ENCODE measurements around the gene UGT1A7. TPM values are rescaled to one million over a fixed set of nuclear protein-coding genes. Genes with fewer than 3 reads are reported as not detected.

The UGT1A7 gene
- total RNA-seq, 1 experiment from 2014 or later, result not detected

GRCh38 chr2:233766416-233766815, 84.7 kb downstream of the UGT1A7 start:
- intact Hi-C loops (cut with micrococcal nuclease), result no loop called here
- peaks cover 15% of the 10 kb centered on the region for H3K4me1 Mint-ChIP-seq (ENCODE audit: insufficient read depth, unreplicated experiment)
- no TSS peak for BruUV-seq (replicated peaks)
- H3K27me3 Mint-ChIP-seq (ENCODE audit: insufficient read depth, unreplicated experiment), result no peaks in the 10 kb centered on the region
- H3K27ac Mint-ChIP-seq (ENCODE audit: low read depth, unreplicated experiment), result no peak overlapping the region
- ChIA-PET CTCF (no interaction called here), POLR2A (no interaction called here)
- no peak for TF ChIP-seq CTCF (IDR thresholded peaks at IDR 0.05; ENCODE audit: unreplicated experiment)
- H3K4me3 Mint-ChIP-seq (ENCODE audit: unreplicated experiment), result no peak overlapping the region
- no peak for DNase-seq (ENCODE audit: unreplicated experiment)
- no peaks in the 10 kb centered on the region for H3K36me3 Mint-ChIP-seq (ENCODE audit: insufficient read depth, unreplicated experiment)
- H3K9me3 Mint-ChIP-seq (ENCODE audit: unreplicated experiment), result no peaks in the 10 kb centered on the region

- ChIA-PET CTCF (no interaction called here), POLR2A (no interaction called here)
- DNase-seq (ENCODE audit: unreplicated experiment), result no peak
- no TSS peak for BruUV-seq (replicated peaks)
- H3K4me3 Mint-ChIP-seq (ENCODE audit: unreplicated experiment), result no peak overlapping the region
- intact Hi-C loops (cut with micrococcal nuclease), result no loop called here
- no peaks in the 10 kb centered on the region for H3K9me3 Mint-ChIP-seq (ENCODE audit: unreplicated experiment)
- H3K36me3 Mint-ChIP-seq (ENCODE audit: insufficient read depth, unreplicated experiment), result no peaks in the 10 kb centered on the region
- peaks cover 15% of the 10 kb centered on the region for H3K4me1 Mint-ChIP-seq (ENCODE audit: insufficient read depth, unreplicated experiment)
- H3K27ac Mint-ChIP-seq (ENCODE audit: low read depth, unreplicated experiment), result no peak overlapping the region
- no peaks in the 10 kb centered on the region for H3K27me3 Mint-ChIP-seq (ENCODE audit: insufficient read depth, unreplicated experiment)
- TF ChIP-seq CTCF (IDR thresholded peaks at IDR 0.05; ENCODE audit: unreplicated experiment), result no peak
Observed at GRCh38 chr2:233768076-233768475, 86.4 kb downstream of the UGT1A7 start.

- Mint-ChIP-seq H3K4me3 (ENCODE audit: unreplicated experiment) (no peak overlapping the region), H3K27ac (ENCODE audit: low read depth, unreplicated experiment) (no peak overlapping the region), H3K9me3 (ENCODE audit: unreplicated experiment) (no peaks in the 10 kb centered on the region), H3K4me1 (ENCODE audit: insufficient read depth, unreplicated experiment) (peaks cover 5% of the 10 kb centered on the region), H3K27me3 (ENCODE audit: insufficient read depth, unreplicated experiment) (no peaks in the 10 kb centered on the region), H3K36me3 (ENCODE audit: insufficient read depth, unreplicated experiment) (no peaks in the 10 kb centered on the region)
- no peak for TF ChIP-seq CTCF (IDR thresholded peaks at IDR 0.05; ENCODE audit: unreplicated experiment)
- intact Hi-C loops (cut with micrococcal nuclease), result no loop called here
- ChIA-PET POLR2A (interaction anchor here (1.3 kb wide), 1 partner anchor 8 kb away, joined by 4 read pairs; no protein-coding TSS in a partner anchor), CTCF (interaction anchor here (0.6 kb wide), 1 partner anchor 372 kb away, joined by 3 read pairs; no protein-coding TSS in a partner anchor)
- BruUV-seq (replicated peaks), result no TSS peak
- no peak for DNase-seq (ENCODE audit: unreplicated experiment)
Observed at GRCh38 chr2:233769260-233769659, 87.6 kb downstream of the UGT1A7 start.

GRCh38 chr2:233772153-233772552, 90.5 kb downstream of the UGT1A7 start:
- Mint-ChIP-seq H3K36me3 (ENCODE audit: insufficient read depth, unreplicated experiment) (no peaks in the 10 kb centered on the region), H3K4me3 (ENCODE audit: unreplicated experiment) (no peak overlapping the region), H3K27me3 (ENCODE audit: insufficient read depth, unreplicated experiment) (no peaks in the 10 kb centered on the region), H3K9me3 (ENCODE audit: unreplicated experiment) (peaks cover 19% of the 10 kb centered on the region), H3K27ac (ENCODE audit: low read depth, unreplicated experiment) (no peak overlapping the region), H3K4me1 (ENCODE audit: insufficient read depth, unreplicated experiment) (no peaks in the 10 kb centered on the region)
- ChIA-PET POLR2A (no interaction called here), CTCF (no interaction called here)
- intact Hi-C loops (cut with micrococcal nuclease), result no loop called here
- no peak for DNase-seq (ENCODE audit: unreplicated experiment)
- BruUV-seq (replicated peaks), result no TSS peak
- TF ChIP-seq CTCF (IDR thresholded peaks at IDR 0.05; ENCODE audit: unreplicated experiment), result no peak
